Fibroblast of skin of abdomen (primary cell): Measurements from ENCODE around the gene ZEB1.
"Not testable (repeated sequence)": the region's sequence is repeated elsewhere in the genome, so short reads cannot be mapped to it uniquely, and the experiment has no call there.

Experiments
- DNase-seq: peaks from one replicate; pipeline ENCODE4 v3.0.0-alpha.2; 2013

The ZEB1 gene

GRCh38 chr10:31319602-31320549 is 860 bp downstream of the ZEB1 start:
- DNase-seq: no peak

- peak; percentile 57 for DNase-seq
Observed at GRCh38 chr10:31320550-31321211, 1.7 kb downstream of the ZEB1 start.

DNA sequence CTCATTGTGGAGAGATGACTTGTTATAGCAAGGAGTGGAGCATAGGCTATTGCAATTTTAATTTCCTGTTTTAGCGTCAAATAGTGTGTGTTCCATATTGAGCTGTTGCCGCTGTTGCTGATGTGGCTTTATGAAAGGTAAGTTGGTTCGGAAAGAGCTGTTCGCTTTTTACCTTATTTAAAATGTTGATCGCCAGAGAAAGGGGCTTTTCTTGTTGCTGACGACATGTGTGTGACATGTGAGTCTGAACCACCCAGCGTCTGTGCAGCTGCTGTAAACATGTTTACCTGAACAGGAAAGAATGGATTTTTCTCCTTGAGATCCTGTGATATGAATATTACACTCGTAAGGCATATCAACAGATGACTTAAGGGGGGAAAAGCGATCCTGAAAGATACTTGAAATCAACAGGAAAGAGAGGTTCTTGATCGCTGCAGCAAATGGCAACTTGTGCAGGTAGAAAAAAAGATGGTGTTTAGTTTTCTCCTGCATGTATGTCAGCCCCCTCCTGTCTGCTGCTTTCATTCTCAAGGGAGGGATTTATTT is 2.5 kb downstream of the ZEB1 start:
- peak; percentile 1 for DNase-seq

- DNase-seq: peak; percentile 35
Observed at GRCh38 chr10:31322647-31323046, 3.6 kb downstream of the ZEB1 start.

- DNase-seq: peak; percentile 6
Observed at GRCh38 chr10:31340343-31340742, 21.3 kb downstream of the ZEB1 start.

DNA sequence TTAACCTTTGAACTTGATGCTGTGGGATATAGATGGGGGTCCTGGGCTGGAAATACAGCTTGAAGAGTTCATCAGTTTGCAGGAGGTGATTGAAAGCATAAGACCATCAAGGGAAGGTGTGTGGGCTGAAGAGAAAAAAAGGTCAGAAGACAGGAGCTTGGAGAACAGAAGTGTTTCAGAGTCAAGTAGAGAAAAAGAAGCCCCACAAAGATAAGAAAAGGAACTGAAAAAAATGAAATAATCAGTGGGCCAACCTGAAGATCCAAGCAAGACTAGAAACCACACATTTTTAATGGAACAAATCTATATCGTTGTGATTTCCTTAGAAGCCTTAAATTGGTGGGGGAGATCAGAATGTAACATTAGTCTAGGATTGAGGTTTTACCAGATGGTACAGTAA is 22.5 kb downstream of the ZEB1 start:
- DNase-seq: no peak

DNA sequence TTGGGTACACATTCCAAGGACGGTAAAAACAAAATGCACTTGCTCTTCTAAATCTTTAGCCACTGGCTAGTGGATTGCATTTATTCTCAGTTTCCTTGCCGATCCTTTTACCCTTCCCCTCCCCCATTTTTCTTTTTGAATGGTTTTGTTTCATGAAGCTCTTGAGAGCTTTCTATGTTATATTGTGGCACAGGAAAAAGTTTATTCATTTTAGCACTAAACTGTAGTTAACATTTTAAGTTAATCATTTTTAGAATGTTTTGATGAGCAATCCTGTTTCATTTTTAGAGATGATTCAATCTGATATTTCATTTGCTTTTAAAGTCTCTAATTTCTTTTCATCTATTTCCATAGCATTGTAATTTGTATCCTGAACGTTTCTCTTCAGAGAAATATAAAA is 24.0 kb downstream of the ZEB1 start:
- no peak for DNase-seq

DNA sequence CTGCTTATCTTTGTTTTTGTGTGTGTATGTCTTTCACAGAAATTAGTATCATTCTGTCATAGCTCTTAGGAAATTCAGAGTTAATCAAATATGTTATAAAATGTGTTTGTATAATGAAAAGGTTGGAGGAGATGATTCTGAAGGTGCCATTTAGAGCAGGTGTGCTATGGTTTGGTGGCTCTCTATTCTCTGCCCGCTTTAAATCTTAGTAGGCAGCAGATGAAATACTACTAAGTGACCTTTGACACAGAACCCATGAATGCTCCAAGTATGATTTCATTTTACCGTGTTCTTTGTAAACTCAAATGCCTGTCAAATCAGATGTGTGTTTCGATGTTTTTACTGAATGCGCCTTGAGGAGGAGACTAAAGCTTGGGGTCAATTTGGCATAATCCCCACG is 24.5 kb downstream of the ZEB1 start:
- DNase-seq: no peak

- no peak for DNase-seq
Observed at GRCh38 chr10:31345886-31346285, 26.9 kb downstream of the ZEB1 start.

GRCh38 chr10:31346953-31347352 is 27.9 kb downstream of the ZEB1 start:
- DNase-seq: no peak

DNA sequence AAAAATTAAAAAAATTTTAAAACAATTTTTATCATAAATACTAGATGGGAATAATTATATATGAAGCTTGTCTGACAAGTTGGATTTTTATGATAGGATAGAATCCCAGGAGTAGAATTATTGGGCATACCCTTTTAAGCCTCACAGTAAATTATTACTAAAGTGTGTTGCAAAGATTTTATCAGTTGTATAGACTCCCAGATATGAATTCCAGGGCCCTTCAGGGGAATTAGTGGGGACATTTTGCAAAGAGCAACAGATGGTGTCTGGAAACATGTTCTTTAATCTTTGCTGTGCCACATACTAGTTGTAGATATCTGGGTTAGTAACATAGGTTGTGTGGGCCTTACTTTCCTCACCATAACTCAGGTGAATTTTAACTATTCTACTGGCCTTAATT is 28.7 kb downstream of the ZEB1 start:
- no peak for DNase-seq

GRCh38 chr10:31350891-31351290 is 31.9 kb downstream of the ZEB1 start:
- DNase-seq: no peak

GRCh38 chr10:31352436-31353226 is 33.6 kb downstream of the ZEB1 start:
- no peak for DNase-seq

DNA sequence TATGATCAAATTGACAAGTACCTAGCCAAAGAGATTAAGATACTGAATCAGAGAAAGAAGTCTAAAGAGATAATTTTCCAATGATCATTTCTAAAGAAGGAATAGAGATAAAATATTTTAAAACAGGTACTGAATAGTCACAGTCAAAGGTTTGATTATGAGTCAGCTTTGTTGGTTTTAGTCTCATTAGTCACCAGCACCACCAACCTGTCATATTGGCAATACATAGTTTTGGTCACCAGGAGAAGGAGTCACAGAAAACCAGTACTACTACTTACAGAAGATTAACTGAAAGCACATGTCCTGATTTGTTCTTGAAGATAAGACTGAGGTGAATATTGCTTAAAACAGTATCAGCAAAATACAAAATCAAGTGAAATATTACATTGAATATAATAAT is 34.6 kb downstream of the ZEB1 start:
- DNase-seq: peak; percentile 68

DNA sequence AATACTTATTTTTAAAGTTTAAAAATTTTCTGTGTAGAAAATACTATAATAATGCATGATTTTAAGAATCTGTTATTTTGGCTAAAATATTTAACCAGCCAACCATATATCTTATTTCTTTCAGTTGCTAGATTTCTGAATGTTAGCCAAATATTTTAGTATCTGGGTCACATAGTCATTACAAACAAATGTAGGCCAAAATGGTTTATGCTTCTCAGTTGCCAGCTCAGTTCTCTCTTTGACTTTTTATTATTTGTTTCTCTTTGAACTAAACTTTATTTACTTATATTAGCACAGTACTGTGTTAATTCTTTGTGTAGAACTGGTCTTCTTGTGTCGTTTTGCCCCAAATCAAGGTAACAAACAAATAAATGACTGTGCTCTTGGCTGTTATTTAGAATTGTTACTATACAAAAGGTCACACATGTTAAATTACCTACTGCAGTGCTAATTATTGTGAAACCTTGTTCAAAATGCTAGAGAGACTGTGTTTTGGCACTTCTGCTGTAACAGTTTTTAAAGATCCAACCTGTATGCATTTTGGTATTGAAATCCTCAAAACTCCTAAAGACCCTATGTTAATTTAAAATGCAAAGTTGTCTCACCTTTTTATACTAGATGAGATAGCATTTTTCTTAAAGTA is 39.8 kb downstream of the ZEB1 start:
- peak; percentile 53 for DNase-seq

- DNase-seq: no peak
Observed at GRCh38 chr10:31359979-31360378, 41.0 kb downstream of the ZEB1 start.

- not testable (repeated sequence) for DNase-seq
Observed at GRCh38 chr10:31361475-31361874, 42.5 kb downstream of the ZEB1 start.

DNA sequence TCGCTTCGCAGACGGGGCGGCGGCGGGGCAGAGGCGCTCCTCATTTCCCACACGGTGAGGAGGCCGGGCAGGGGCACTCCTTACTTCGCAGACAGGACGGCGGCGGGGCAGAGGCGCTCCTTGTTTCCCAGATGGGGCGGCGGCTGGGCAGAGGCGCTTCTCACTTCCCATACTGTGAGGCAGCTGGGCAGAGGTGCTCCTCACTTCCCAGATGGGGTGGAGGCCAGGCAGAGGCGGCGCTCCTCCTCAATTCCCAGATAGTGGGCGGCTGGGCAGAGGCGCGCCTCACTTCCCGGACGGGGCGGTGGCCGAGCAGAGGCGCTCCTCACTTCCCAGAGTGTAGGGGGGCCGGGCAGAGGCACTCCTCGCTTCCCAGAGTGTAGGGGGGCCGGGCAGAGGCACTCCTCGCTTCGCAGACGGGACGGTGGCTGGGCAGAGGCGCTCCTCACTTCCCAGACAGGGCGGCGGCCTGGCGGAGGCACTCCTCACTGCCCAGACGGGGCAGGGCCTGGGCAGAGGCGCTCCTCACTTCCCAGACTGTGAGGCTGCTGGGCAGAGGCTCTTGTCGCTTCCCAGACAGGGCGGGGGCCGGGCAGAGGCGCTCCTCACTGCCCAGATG is 43.1 kb downstream of the ZEB1 start:
- no peak for DNase-seq

DNA sequence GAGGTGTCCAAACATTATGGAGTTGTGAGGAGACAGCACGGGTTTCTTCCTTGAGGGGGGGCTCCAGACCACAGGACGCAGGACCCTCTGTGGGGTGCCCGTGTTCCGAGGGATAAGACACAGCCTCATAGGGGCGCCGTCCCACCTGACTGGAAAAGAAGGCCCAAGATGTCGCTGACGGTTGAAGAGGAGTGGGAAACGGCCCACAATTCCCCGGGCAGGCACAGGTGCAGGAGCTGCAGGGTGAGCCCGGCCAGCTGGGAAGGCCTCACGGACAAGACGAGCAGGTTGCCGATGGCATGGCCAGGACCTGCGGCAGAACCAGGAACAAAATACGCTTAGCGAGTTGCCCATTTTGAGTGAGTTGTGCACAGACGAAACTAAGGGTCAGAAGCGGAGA is 44.7 kb downstream of the ZEB1 start:
- not testable (repeated sequence) for DNase-seq

DNA sequence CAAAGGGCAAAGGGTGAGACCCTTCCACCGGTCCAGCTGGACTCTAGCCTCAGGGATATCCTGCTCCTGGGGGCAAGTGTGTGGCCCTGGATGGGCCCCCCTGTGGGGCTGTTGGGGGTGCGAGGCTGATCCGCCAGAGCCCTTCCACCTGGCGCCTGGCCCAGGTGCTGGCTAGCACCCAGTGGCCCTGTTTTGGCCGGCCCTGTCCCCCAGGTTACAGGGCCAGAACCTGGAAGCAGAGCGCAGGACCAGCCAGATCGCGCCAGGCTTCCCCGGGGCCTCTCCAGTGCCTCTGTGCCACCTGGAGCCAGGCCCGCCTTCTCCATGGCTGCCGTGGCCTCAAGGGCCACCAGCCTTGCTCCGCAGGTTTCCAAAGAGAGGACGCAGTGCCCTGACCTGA is 45.2 kb downstream of the ZEB1 start:
- not testable (repeated sequence) for DNase-seq

- no peak for DNase-seq
Observed at GRCh38 chr10:31366703-31367102, 47.7 kb downstream of the ZEB1 start.

- DNase-seq: no peak
Observed at GRCh38 chr10:31368724-31369123, 49.7 kb downstream of the ZEB1 start.
